Femur (tissue), 1 donor: ENCODE data around the gene FAM184B.
"Not testable (repeated sequence)": the region's sequence is repeated elsewhere in the genome, so short reads cannot be mapped to it uniquely, and the experiment has no call there.

Experiments used
- DNase-seq: peaks from one replicate; pipeline ENCODE4 v3.0.0-alpha.2; 2017

Gene FAM184B

GRCh38 chr4:17713779-17714178 is 67.6 kb downstream of the FAM184B start:
- DNase-seq, result no peak

GRCh38 chr4:17712166-17712565 is 69.3 kb downstream of the FAM184B start:
- DNase-seq, result no peak

GRCh38 chr4:17711206-17711605 is 70.2 kb downstream of the FAM184B start:
- DNase-seq, result not testable (repeated sequence)

- DNase-seq, result no peak
Measured at GRCh38 chr4:17709763-17710068, 71.7 kb downstream of the FAM184B start.

- DNase-seq, result no peak
Measured at GRCh38 chr4:17708992-17709762, 72.2 kb downstream of the FAM184B start.

- no peak for DNase-seq
Measured at GRCh38 chr4:17707671-17708070, 73.8 kb downstream of the FAM184B start.

GRCh38 chr4:17705107-17705506 is 76.3 kb downstream of the FAM184B start:
- DNase-seq, result no peak

- no peak for DNase-seq
Measured at GRCh38 chr4:17704020-17704650, 77.3 kb downstream of the FAM184B start.

GRCh38 chr4:17702641-17703040 is 78.8 kb downstream of the FAM184B start:
- DNase-seq, result no peak

- DNase-seq, result no peak
Measured at GRCh38 chr4:17701882-17702281, 79.5 kb downstream of the FAM184B start.

GRCh38 chr4:17701138-17701839 is 80.1 kb downstream of the FAM184B start:
- DNase-seq, result no peak

GRCh38 chr4:17699380-17699779 is 82.0 kb downstream of the FAM184B start:
- no peak for DNase-seq

- no peak for DNase-seq
Measured at GRCh38 chr4:17698116-17698515, 83.3 kb downstream of the FAM184B start.

- DNase-seq, result no peak
Measured at GRCh38 chr4:17695341-17695740, 86.1 kb downstream of the FAM184B start.

- no peak for DNase-seq
Measured at GRCh38 chr4:17694552-17694951, 86.9 kb downstream of the FAM184B start.

GRCh38 chr4:17690898-17691297 is 90.5 kb downstream of the FAM184B start:
- no peak for DNase-seq

GRCh38 chr4:17690135-17690534 is 91.3 kb downstream of the FAM184B start:
- DNase-seq, result no peak

- DNase-seq, result no peak
Measured at GRCh38 chr4:17688011-17688441, 93.4 kb downstream of the FAM184B start.

GRCh38 chr4:17687237-17687857 is 94.1 kb downstream of the FAM184B start:
- DNase-seq, result no peak

- DNase-seq, result not testable (repeated sequence)
Measured at GRCh38 chr4:17684648-17685047, 96.8 kb downstream of the FAM184B start.

GRCh38 chr4:17682222-17682566 is 99.2 kb downstream of the FAM184B start:
- no peak for DNase-seq

GRCh38 chr4:17681281-17682221 is 99.9 kb downstream of the FAM184B start:
- no peak for DNase-seq
